ENCODE measurements around the gene RXFP4.

Gene RXFP4

GRCh38 chr1:155931332-155932038 is 10.0 kb upstream of the RXFP4 start:
- DNase-seq: no peak

DNA sequence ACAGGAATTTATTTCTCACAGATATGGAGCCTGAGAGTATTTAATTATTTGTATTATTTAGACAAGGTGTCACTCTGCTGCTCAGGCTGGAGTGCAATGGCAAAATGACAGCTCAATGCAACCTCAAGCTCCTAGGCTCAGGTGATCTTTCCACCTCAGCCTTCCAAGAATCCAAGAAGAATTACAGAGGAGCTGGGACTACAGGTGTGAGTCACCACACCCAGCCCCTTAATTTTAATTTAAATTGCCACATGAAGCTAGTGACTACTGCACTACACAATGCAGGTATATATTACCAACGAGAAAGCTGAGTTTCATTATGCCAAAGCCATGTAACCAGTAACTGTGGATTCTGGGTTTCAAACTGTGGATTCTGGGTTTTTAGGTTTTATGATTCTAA is 9.4 kb upstream of the RXFP4 start:
- no peak for DNase-seq

DNA sequence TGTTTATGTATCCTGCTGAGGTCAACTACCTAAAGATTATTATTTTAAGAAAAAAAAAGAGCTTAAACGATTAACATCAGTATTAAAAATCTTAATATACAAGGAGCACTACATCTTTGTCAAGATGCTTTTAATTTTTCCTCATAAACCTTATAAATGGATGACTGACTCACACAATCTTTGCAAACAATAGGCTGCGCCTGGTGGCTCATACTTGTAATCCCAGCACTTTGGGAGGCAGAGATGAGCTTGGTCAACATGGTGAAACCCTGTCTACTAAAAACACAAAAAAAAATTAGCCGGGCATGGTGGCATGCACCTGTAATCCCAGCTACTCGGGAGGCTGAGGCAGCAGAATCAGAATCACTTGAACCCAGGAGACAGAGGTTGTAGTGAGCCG is 9.0 kb upstream of the RXFP4 start:
- no peak for DNase-seq

DNA sequence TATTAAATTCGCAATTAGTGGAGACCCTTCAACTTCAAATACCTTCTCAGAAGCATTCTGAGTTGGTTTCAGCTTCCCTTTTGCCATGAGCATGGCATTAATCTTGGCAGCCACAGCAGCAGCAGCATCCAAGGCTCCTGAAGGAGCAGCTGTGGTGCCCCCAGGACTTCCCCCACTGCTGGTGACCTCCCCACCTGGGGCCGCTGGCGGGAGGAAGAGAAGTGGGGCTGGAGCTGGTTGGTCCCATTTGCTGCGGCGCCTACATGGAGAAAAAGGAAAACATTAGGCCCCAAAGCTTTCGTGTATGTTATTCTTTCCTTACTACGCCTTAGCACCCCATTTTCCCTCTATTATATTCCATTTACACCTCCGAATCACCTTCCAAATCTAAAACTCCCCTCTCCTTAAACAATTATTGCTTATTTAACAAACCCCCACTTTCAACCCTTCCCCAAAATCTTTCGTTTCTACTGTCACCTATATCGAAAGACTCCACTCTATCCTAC is 7.8 kb upstream of the RXFP4 start:
- peak in 1 of 2 donors; percentile 11 for DNase-seq

DNA sequence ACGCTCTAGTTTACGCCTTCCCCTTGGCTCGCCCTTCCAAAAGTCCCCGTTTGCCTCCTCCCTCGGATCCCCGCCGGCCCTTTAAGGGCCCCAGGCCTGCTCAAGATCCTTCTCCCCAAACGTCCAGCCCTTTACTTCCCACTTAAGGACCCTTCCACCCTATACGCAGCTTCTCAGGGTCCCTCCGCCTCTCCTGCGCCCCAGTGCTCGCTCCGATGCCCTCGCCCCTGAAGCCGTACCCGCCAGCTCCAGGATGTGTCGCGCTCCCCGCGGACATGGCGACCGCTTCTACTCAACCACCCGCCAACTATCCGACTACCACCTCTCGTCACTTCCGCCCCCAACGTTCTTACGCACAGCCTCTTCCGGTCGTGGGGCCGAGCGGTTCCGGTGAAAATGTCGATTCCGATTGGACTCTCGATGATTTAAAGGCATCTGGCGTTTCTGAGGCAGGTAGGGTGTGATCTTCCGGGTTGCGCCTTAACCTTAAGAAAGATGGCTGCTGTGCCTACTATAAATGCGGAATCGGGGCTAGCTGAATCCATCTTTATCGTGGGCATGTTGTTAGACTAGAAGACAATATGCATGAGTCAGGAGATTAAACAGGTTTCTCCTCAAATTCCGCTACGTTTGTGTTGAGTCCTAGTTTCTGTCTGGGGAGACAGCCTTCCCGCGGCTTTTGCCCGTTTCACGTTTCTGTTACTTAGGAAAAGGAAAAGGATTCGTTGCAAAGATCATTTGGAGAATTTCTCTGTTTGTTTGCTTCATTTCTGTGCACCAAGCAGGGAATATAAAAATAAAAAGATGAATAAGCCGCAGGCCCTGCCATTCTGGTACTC is 7.1 kb upstream of the RXFP4 start, which contains the start of gene KHDC4:
KHDC4 (minus strand) TSS at position 317 of the 839 bp plus-strand sequence; CDS start at position 277, 40 bp downstream.
- peak; percentile 97 to 98 for DNase-seq

DNA sequence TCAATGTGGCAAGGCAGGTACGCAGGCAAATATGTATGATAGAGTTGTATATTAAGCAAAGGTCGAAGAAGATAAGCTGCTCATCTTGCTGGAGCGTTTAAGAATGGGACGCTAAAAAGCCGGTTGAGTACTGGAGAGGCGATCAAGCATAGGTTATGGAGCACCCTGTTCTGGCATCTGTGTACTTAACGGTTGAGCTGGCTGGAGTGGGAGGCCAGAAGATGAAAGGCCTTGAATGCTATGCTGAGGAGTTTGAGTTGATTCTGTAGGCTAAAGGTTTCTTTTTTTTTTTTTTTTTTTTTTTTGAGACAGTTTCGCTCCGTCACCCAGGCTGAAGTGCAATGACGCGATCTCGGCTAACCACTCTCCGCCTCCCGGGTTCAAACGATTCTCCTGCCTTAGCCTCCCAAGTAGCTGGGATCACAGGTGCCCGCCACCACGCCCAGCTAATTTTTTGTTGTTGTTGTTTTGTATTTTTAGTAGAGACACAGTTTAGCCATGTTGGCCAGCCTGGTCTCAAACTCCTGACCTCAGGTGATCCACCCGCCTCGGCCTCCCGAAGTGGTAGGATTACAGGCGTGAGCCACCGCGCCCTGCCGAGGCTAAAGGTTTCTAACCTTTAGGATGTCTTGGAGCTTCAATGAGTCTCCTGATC is 6.4 kb upstream of the RXFP4 start:
- no peak for DNase-seq

- DNase-seq: peak; percentile 40 to 71
Observed at GRCh38 chr1:155938220-155938627, 3.2 kb upstream of the RXFP4 start.

DNA sequence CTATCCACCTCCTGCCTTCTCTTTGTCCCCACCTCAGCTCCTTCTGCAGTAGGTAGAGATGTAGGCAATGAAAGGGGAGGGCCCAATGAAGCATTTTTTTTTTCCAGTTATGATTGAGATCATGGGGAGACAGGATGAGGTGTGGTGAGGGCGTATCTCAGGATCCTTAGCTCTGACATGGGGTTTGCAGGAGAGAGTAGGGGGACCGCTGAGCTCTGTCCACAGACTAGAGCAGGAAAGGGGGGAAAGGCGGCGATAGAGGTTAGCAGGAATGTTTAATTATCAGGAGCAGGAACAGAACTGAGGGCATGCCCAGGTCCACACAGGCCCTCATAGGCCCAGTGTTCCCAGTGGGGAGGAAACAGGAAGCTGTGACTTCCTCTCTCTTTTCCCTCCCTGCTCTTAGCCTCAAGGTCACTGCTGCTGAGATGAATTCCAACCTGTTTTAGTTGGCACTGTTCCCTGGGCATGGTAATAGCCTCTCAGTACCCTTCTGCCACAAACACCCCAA is 901 bp upstream of the RXFP4 start:
- DNase-seq: no peak

DNA sequence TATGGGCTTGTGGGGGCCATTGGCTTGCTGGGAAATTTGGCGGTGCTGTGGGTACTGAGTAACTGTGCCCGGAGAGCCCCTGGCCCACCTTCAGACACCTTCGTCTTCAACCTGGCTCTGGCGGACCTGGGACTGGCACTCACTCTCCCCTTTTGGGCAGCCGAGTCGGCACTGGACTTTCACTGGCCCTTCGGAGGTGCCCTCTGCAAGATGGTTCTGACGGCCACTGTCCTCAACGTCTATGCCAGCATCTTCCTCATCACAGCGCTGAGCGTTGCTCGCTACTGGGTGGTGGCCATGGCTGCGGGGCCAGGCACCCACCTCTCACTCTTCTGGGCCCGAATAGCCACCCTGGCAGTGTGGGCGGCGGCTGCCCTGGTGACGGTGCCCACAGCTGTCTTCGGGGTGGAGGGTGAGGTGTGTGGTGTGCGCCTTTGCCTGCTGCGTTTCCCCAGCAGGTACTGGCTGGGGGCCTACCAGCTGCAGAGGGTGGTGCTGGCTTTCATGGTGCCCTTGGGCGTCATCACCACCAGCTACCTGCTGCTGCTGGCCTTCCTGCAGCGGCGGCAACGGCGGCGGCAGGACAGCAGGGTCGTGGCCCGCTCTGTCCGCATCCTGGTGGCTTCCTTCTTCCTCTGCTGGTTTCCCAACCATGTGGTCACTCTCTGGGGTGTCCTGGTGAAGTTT is 550 bp downstream of the RXFP4 start:
- DNase-seq: no peak

DNA sequence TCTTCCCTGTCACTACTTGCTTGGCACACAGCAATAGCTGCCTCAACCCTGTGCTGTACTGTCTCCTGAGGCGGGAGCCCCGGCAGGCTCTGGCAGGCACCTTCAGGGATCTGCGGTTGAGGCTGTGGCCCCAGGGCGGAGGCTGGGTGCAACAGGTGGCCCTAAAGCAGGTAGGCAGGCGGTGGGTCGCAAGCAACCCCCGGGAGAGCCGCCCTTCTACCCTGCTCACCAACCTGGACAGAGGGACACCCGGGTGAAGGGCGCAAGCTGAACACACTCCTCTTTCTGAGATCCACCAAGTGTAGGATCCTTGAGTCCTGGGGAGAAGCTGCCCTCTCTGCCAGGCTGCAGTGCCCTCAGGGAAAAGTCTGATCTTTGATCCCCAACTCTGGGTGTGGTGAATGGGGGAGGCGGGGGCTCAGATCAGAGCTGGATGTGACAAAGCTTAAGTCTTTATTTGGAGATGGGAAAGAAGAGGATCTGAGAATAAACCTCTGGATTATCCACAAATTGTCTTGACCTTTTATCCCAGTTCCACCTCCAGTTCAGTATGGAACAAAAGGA is 1.2 kb downstream of the RXFP4 start:
- DNase-seq: no peak

DNA sequence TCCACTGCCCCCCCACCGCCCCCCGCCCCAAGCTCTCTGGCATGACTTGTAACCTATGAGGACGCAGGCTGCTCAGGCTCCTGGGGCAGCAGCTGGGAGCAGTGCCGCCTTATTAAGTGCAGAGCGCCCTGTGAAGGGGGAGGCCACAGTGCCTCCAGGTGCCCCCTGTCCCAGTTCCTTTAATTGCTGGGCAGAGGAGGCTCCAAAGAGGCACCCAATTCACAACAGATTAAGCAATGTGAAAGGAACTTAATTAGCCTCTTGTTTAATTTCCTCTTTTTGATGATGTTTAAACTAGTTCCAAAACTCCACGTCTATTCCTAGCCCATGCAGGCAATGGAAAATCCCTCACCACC is 3.0 kb downstream of the RXFP4 start:
- DNase-seq: no peak

DNA sequence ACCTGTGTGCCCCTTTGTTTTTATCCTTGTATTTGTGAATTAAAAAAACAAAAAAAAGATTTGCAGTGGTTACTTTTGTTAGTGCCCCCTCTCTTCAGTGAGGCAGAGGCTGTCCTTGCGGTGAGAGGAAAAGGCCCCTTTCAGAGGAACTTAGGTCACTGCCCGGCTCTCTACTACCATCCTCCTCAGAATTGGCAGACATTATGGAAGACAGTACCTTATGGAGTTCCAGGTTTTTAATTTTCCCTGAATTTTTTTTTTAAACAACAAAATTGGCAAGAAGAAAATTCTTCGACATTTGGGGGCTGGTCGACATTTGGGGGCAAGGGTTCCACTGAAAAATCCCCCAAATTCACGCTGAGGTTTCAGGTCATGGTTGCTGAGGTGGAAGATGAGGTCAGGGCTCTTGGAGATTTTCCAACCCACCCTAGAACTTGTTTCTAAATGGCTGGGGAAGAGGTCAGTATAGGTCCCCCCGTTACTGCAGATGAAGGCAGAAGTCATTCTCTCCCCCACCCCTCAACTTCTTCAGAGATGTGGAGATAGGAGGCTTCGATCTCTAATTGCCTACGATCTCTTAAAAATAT is 5.3 kb downstream of the RXFP4 start:
- no peak for DNase-seq

GRCh38 chr1:155947292-155947691 is 5.9 kb downstream of the RXFP4 start:
- DNase-seq: no peak

DNA sequence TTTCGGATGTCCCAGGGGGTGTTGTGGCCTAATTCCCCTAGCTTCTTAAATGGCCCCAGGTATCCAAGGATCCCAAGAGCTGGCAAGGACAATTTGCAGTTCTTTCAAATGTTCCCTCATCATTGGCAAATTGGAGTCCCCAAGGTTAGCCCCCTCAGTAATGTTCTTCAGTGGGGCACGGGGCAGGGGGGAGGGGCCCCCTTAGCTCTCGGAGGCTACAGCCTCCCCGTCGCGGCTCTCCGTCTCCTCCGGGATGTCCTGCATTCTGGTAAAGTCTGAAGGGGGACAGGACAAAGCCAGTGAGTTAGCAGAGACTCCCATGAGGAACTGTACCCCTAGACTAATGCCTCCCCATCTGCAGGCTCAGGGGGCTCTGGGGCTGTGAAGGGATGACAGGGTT is 6.3 kb downstream of the RXFP4 start:
- no peak for DNase-seq

DNA sequence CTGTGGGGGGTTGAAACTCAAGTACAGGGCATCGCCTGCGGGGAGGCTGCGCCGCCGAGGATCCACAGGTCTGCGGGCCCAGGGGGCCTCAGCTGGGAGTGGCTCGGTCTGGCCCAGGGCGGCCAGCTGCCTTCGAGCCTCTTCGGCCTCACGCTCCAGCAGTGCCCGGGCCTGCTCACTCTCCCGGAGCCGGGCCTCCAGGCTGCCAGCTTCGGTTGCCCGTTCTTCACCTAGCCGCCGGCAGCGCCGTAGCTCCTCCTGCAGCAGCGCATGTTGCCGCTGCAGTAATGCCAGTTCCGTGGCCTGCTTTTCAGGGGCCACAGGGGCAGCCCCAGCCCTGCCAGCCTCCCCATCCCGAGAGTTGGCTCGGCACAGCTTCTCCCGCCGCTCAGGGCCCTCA is 9.4 kb downstream of the RXFP4 start:
- DNase-seq: no peak

GRCh38 chr1:155951753-155952504 is 10.5 kb downstream of the RXFP4 start:
- no peak for DNase-seq

- no peak for DNase-seq
Observed at GRCh38 chr1:155952505-155952890, 11.1 kb downstream of the RXFP4 start.

DNA sequence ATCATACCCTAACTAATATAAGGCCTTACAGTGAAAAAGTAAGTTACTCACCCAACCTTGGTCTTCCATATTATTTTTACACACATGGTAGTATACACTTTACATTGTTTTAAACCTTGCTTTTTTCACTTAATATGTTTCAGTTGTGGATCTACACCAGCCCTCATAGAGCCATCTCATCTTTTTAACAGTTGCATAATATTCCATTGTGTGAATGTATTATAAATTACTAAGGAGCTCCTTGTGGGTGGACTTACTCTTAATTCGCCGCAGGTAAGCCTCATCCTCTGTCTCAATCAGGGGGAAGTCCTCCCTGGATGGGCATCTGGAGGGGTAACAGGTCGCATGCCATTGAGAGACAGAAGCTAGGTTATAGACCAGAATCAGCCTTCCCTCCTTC is 13.2 kb downstream of the RXFP4 start:
- DNase-seq: no peak

- no peak for DNase-seq
Observed at GRCh38 chr1:155957411-155957915, 16.0 kb downstream of the RXFP4 start.

- no peak for DNase-seq
Observed at GRCh38 chr1:155960081-155960745, 18.8 kb downstream of the RXFP4 start.

Data from CD4-positive, alpha-beta T cell treated with Interferon alpha-2 for 1 hour (primary cell).